ENCODE data around the gene NSRP1. TPM values are rescaled to one million over a fixed set of nuclear protein-coding genes. Genes with fewer than 3 reads are reported as not detected.

NSRP1 gene
- total and polyA plus RNA-seq, 2 of the 4 experiments (the other 2 are of a cell fraction) = 3.4 to 14.2 TPM

- Histone ChIP-seq H4K5ac (ENCODE audit: low read depth, low read length) (no peak overlapping the region), H3K4ac (ENCODE audit: low read depth, low read length) (no peak overlapping the region), H3K9ac (ENCODE audit: low read depth, low read length) (no peak overlapping the region), H3K27ac (ENCODE audit: insufficient read depth, low read length) (no peak overlapping the region), H2BK15ac (ENCODE audit: low read depth, low read length) (no peak overlapping the region), H3K36me3 (ENCODE audit: control insufficient read depth, insufficient read depth, low read length) (no peaks in the 10 kb centered on the region), H3K79me1 (ENCODE audit: low read depth in 1 of 2, low read length in 2 of 2) (no peaks in the 10 kb centered on the region), H4K8ac (ENCODE audit: low read depth in 2 of 2, low read length in 2 of 2) (no peak overlapping the region), H2AK5ac (ENCODE audit: low read depth, low read length) (no peak overlapping the region), H2BK120ac (ENCODE audit: low read depth, low read length) (no peak overlapping the region), H3K9me3 (ENCODE audit: control insufficient read depth, insufficient read depth, low read length) (no peaks in the 10 kb centered on the region), H3K4me3 (ENCODE audit: insufficient read depth, low read depth, low read length) (no peak overlapping the region), H3K9me1 (ENCODE audit: insufficient read depth, low read length) (no peaks in the 10 kb centered on the region), H2AFZ (replicated peaks; ENCODE audit: low read length, poor library complexity) (no peak overlapping the region), H3K23ac (ENCODE audit: low read depth, low read length) (no peak overlapping the region), H3K14ac (replicated peaks; ENCODE audit: low read depth, low read length) (no peak overlapping the region), H3K4me1 (ENCODE audit: control insufficient read depth, insufficient read depth, low read length) (no peaks in the 10 kb centered on the region), H3K27me3 (ENCODE audit: control insufficient read depth, insufficient read depth, low read length) (peaks cover 37% of the 10 kb centered on the region), H2AK9ac (replicated peaks; ENCODE audit: low read depth, low read length, poor library complexity) (no peak overlapping the region), H2BK20ac (ENCODE audit: low read depth, low read length) (no peak overlapping the region), H2BK5ac (ENCODE audit: low read depth, low read length, poor library complexity, severe bottlenecking) (no peak overlapping the region), H3K4me2 (ENCODE audit: low read depth, low read length) (no peak overlapping the region), H4K20me1 (ENCODE audit: insufficient read depth, low read length) (no peaks in the 10 kb centered on the region), H3K18ac (ENCODE audit: low read depth, low read length) (no peak overlapping the region), H3K56ac (ENCODE audit: extremely low read depth, insufficient read depth, low read length) (no peak overlapping the region), H4K91ac (ENCODE audit: insufficient read depth, low read depth, low read length) (no peak overlapping the region)
- ATAC-seq (ENCODE audit: low read depth) = no peak
- ChIA-PET CTCF (no interaction called here), POLR2A (ENCODE audit: unreplicated experiment) (no interaction called here)
- DNase-seq = no peak
- dilution Hi-C loops (cut with HindIII; ENCODE audit: low sequenced_read_pairs, unreplicated experiment) = no loop called here
- no CpG with 5 or more reads among the region's 6 CpGs for WGBS, 2 experiments (ENCODE audit: extremely low coverage in 2 of 2, insufficient read length in 1 of 2)
- in situ Hi-C loops (cut with MboI; ENCODE audit: low sequenced_read_pairs) = no loop called here
- intact Hi-C loops (cut with micrococcal nuclease) = no loop called here
- no TSS peak for BruUV-seq (replicated peaks)
- TF ChIP-seq SMC3 (IDR thresholded peaks at IDR 0.05; ENCODE audit: low read depth, low read length) (no peak), MXI1 (IDR thresholded peaks at IDR 0.05; ENCODE audit: borderline replicate concordance, low read depth, low read length) (no peak), BHLHE40 (IDR thresholded peaks at IDR 0.05; ENCODE audit: low read depth, low read length) (no peak), MAFK (IDR thresholded peaks at IDR 0.05; ENCODE audit: low read depth, low read length) (no peak), POLR2A (IDR thresholded peaks at IDR 0.05; ENCODE audit: low read depth, low read length) (no peak), USF2 (IDR thresholded peaks at IDR 0.05; ENCODE audit: low read depth, low read length) (no peak), RCOR1 (IDR thresholded peaks at IDR 0.05; ENCODE audit: insufficient replicate concordance, low read length) (no peak), CEBPB (IDR thresholded peaks at IDR 0.05; ENCODE audit: low read depth, low read length) (no peak), CTCF (conservative IDR thresholded peaks at IDR 0.05; ENCODE audit: low read depth, low read length) (no peak), FOS (IDR thresholded peaks at IDR 0.05; ENCODE audit: low read depth, low read length) (no peak), MAZ (IDR thresholded peaks at IDR 0.05; ENCODE audit: borderline replicate concordance, low read depth, low read length) (no peak), RFX5 (IDR thresholded peaks at IDR 0.05; ENCODE audit: low read depth, low read length) (no peak), CHD1 (IDR thresholded peaks at IDR 0.05; ENCODE audit: low read depth, low read length) (no peak), ELK1 (IDR thresholded peaks at IDR 0.05; ENCODE audit: borderline replicate concordance, low read depth, low read length) (no peak), NFE2L2 (IDR thresholded peaks at IDR 0.05; ENCODE audit: low read depth, low read length) (no peak), RAD21 (IDR thresholded peaks at IDR 0.05; ENCODE audit: low read length) (no peak)
These were observed 94.8 kb downstream of the NSRP1 start for GRCh38 chr17:30211371-30211770.

Data from IMR-90 (cell line).